GM12892 (cell line): ENCODE measurements around the gene PPP6R3.
A peak's percentile ranks its signal among the peaks of the same experiment; 100 is the strongest.
"Not testable (repeated sequence)": the region's sequence is repeated elsewhere in the genome, so short reads cannot be mapped to it uniquely, and the experiment has no call there.

Source experiments
- DNase-seq: peaks from one replicate; pipeline ENCODE4 v3.0.0; 2011; ENCODE audit not compliant: insufficient read length
- FAIRE-seq: peaks from 2 replicates; lab custom pipeline; 2011; peaks lifted over from hg19 to GRCh38; lab: Jason Lieb, UNC
- POLR2A ChIP-seq: IDR thresholded peaks from 2 replicates; pipeline ENCODE4 v1.6.1; 2011; ENCODE audit warnings: low read depth, low read length, control low read depth
- POLR2AphosphoS5 ChIP-seq: IDR thresholded peaks from 2 replicates; pipeline ENCODE4 v1.6.1; 2011; ENCODE audit warnings: low read depth, low read length, control low read depth
- TAF1 ChIP-seq: IDR thresholded peaks from 2 replicates; pipeline ENCODE4 v1.6.1; 2011; ENCODE audit warnings: low read depth, mild to moderate bottlenecking, control low read depth, low read length, borderline replicate concordance

PPP6R3 gene

DNA sequence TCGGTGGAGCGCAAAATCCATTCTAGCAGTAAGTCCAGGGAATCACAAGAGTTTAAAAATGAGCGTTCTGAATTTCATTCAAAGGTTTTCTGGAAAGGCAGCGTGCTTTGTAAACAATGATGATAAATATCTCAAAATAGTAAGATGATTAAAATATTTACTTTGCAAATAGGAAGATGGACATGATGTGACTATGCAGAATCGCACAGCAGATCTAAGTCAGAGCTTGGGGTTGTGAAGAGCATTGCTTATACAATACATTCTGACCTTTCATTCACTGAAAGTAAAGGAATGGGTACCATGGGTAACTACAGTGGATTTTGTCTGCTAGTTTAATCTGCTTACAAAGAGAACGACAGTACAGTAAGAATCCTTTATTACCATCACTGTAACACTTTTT, 77.5 kb downstream of the PPP6R3 start:
- DNase-seq: no peak
- no peak for TF ChIP-seq TAF1
- no peak for TF ChIP-seq POLR2A
- TF ChIP-seq POLR2AphosphoS5: no peak
- FAIRE-seq: no peak

DNA sequence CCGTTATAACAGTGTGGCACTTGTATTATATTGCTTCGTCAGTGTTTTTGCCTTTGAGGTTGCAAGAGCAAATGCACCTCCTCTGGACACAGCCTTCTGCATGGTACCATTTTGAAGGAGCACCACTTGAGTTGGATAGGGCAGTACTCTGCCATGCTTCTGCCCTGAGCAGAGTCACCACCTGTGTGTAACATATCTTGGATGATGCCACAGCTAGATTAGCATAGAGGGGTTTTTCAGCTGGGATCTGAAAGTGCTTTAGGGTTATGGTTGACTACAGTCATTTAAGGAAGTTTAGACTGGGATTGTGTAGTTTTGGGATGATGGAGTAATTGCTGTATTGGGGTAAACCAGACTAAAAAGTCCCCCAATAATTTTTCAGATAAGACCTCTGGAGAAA, 78.8 kb downstream of the PPP6R3 start:
- FAIRE-seq (no peak), DNase-seq (no peak)
- no peak for TF ChIP-seq POLR2AphosphoS5
- no peak for TF ChIP-seq POLR2A
- TF ChIP-seq TAF1: no peak

DNA sequence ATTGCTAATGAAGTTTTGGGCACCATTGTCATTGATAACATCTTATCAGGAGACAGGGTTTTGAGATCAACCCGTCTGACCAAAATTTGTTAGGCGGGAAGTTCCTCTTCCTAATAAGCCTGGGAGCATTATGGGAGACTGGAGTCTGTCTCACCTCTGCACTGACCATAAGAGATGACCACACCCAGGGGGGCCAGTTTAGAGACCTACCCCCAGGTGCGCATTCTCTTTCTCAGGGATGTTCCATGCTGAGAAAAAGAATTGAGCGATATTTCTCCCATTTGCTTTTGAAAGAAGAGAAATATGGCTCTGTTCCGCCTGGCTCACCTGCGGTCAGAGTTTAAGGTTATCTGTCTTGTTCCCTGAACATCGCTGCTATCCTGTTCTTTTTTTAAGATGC, 80.0 kb downstream of the PPP6R3 start:
- FAIRE-seq: peak; percentile 54

DNA sequence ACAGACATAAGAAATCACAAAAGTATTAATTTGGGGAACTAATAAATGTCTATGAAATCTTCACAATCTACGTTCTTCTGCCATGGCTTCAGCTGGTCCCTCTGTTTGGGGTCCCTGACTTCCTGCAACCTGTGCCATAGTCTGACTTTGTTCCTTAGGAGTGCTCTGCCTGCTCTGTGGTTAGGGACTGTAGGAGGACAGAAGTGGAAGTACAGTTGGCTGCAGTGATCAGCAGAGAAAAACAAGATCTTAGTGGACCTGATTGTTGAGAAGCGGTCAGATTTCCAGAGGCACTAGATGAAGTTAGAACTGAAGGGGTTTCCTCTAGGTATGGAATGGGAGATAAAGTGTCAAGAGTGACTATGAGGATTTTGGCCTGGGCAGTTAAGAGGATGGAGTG, 80.6 kb downstream of the PPP6R3 start:
- FAIRE-seq: no peak
- TF ChIP-seq TAF1: no peak
- TF ChIP-seq POLR2A: no peak
- no peak for TF ChIP-seq POLR2AphosphoS5
- no peak for DNase-seq

More for the DNA sequence above, 80.0 kb downstream of the PPP6R3 start:
- DNase-seq: not testable (repeated sequence)

DNA sequence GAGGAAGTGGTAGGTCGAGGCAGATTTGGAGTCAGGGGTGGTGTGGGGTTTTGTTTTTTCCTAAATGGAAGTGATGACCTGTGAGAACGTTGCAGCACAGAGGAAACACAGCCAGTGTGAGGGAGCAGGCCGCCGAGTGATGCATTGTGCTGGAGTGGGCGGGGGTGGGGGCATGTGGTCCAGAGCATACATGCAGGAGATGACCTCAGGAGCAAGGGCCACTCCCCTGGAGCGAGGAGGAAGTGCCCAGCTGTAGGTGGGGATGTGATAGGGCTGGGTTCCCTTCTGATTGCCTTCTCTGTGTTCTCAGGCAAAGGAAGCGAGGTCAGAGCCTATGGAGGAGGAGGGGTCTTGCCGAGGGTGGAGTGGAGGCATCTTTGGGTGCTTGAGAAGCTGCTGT, 81.4 kb downstream of the PPP6R3 start:
- FAIRE-seq (no peak), DNase-seq (no peak)

DNA sequence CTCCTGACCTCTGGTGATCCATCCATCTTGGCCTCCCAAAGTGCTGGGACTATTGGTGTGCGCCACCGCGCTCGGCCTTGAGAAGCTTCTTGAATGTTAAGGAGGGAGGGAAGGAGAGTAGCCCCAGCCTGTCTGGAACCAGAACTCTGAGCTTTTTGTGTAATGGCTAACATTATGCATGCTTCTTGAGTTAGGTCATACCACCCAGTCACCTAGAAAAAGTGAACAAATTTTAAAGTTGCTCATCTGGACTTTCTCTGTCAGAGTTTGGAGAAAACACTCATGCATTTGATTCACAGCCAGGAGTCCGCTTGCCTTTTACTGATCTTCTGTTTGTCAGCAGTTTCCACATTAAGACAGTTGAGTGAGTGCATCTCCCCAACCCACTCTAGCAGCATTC, 82.1 kb downstream of the PPP6R3 start:
- no peak for DNase-seq
- FAIRE-seq: no peak
- TF ChIP-seq POLR2A (no peak), POLR2AphosphoS5 (no peak), TAF1 (no peak)

More for the DNA sequence above, 81.4 kb downstream of the PPP6R3 start:
- TF ChIP-seq TAF1 (no peak), POLR2AphosphoS5 (no peak), POLR2A (no peak)

DNA sequence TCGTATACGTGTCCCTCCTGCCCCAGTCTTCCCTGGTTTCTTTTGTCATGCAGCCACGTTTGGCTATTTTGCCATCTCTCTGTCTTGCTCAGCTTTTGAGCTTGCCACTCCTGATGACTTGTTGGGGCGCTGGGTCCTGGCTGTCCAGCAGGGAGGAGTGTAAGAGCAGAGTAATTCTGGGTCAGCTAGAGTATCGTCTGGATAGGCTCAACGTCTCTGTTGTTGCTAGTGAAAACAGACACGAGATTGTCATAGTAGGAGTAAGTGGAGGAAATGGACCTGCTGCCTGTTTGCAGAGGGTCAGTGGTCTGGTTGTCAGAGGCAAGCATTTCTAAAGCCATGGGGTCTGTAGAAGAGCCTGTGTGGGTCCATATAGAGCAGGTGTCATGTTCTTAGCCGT, 83.0 kb downstream of the PPP6R3 start:
- FAIRE-seq (no peak), DNase-seq (no peak)
- TF ChIP-seq POLR2A (no peak), TAF1 (no peak), POLR2AphosphoS5 (no peak)

DNA sequence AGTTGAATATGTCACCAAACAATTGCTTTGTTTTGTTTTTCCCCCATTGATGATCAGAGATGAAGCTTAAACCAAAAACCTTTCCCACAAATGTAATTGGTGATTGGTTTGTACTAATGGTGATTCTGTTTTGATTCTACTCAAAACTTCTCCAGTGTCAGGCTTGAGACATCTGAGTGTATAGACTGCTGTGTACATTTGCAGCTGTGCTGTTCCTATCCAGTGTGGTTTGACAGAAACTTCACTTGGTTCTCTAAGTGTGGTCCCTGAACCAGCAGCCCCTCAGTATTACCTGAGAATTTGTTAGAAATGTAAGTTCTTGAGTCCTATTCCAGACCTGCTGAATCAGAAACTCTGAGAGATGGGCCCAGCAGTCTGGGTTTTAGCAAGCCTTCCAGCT, 84.8 kb downstream of the PPP6R3 start:
- FAIRE-seq: no peak
- no peak for DNase-seq
- TF ChIP-seq TAF1: no peak
- TF ChIP-seq POLR2A: no peak
- TF ChIP-seq POLR2AphosphoS5: no peak

DNA sequence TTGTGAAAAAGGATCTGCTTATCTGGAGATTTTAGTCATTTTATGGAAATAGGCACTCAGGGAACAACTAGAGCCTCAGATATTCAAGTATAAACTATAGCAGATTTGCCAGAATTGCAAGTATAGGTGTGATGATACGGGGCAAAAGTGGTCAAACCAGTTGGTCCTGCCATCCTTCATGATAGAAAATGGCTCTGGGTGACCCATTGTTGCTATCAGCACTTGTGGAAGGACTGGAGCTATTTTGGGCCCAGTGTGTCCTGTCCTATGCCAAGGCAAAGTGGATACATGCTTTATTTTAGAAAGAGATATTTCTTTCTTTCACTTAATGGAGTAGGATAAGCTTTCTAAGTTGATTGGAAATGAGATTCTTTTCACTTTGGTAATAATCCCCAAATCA, 85.2 kb downstream of the PPP6R3 start:
- TF ChIP-seq POLR2AphosphoS5 (no peak), TAF1 (no peak), POLR2A (no peak)
- FAIRE-seq (no peak), DNase-seq (no peak)

DNA sequence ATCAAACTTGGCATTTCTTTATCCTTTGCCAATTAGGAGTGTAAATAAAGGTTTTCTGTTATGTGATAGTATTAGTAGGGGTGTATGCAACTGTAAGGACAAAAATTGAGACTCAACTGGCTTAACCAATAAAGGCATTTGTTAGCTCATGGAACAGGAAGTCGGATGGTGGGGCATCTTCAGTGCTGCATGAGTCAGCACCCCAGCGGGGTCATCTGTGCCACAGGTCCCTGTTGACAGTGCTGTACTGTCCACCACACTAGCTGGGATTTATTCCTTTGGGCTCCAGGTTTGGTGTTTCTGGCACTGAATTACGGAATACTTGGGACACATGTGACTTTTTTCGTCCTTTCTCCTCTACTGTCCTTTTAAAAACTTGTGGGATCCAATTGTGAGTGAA, 86.0 kb downstream of the PPP6R3 start:
- DNase-seq (no peak), FAIRE-seq (no peak)
- TF ChIP-seq TAF1: no peak
- TF ChIP-seq POLR2A: no peak
- no peak for TF ChIP-seq POLR2AphosphoS5

DNA sequence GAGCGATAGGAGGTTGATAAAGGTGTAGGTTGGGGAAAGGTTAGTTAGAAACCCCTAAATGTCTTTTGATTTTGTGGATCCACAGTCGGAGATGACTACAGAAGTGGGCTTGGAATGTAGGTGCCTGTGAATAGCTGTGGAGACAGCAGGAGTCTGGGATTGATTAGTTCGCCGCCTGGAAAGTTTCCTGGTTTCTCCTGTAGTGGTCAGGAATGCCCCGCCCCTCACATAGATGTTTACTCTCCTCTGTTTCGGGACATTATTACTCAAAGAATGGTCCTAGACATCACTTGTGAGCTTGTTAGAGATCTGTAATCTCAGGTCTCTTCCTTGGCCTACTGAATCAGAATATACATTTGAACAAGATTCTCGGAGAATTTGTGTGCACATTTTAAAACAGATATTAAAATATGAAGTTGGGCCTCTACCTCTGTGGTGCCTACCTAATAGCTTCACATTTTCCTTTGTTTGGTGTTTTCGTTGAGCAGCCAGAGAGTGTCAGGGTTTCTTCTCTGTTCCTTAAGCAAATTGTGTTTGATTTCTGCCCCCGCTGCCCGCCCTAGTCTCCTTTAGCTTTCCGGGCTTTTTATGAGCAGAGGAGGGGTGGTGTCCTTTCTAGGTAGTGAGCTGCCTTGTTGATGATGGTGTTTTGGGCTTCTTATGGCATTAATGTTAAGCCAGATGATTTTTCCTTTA, 89.4 kb downstream of the PPP6R3 start:
- TF ChIP-seq POLR2A (no peak), TAF1 (no peak), POLR2AphosphoS5 (no peak)
- FAIRE-seq (no peak), DNase-seq (no peak)

DNA sequence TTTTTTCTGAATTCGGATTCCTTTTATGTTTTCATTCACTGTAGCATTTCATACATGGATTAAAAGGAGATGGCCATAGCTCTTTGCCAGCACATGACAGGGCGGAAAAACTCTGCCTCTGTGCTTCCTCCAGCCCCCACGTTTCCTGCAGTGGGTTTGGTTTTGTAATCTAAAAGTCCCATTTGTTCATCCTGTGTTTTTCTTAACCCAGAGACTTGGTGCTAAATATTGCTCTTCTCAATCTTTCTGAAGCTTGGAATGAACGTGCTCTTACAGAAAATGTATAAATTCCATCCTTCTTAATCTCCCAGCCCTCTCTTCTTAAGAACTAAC, 89.9 kb downstream of the PPP6R3 start:
- TF ChIP-seq POLR2A (no peak), TAF1 (no peak), POLR2AphosphoS5 (no peak)
- no peak for DNase-seq
- FAIRE-seq: no peak

DNA sequence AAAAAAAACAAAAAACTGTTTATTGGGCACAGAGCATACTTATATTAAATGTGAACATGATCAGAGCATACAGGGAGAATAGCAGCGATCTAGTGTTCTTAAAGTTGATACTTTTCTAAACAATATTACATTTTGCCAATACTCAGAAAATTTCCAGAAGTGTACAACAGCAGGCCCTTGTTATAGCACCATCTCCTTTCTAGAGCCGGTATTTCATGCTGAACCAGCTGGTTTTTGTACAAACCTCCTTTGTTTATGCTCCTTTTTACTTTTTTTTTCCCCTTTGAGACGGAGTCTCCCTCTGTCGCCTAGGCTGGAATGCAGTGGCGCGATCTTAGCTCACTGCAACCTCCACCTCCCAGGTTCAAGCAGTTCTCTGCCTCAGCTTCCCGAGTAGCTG, 90.7 kb downstream of the PPP6R3 start:
- DNase-seq (no peak), FAIRE-seq (no peak)
- TF ChIP-seq TAF1: no peak
- TF ChIP-seq POLR2AphosphoS5: no peak
- TF ChIP-seq POLR2A: no peak
